Vagina (tissue), 2 donors: ENCODE data around the gene MATK. TPM values are rescaled to one million over a fixed set of nuclear protein-coding genes. Genes with fewer than 3 reads are reported as not detected.

Source experiments
- DNase-seq, 2 donors: peaks; one replicate each; pipeline ENCODE4 v3.0.0-alpha.2; 2017; ENCODE audit errors: extremely low spot score in 2 of 2
- H3K27ac ChIP-seq: fragments of 200-600 bp; sonication (generic); one replicate; pipeline ENCODE4 v1.5.1; 2019
- H3K27me3 ChIP-seq: fragments of 200-600 bp; sonication (generic); one replicate; pipeline ENCODE4 v1.5.1; 2019
- H3K36me3 ChIP-seq, 2 donors: fragments of 200-600 bp; sonication (generic); one replicate each; pipeline ENCODE4 v1.5.1; 2017 to 2019
- H3K4me1 ChIP-seq: fragments of 200-600 bp; sonication (generic); one replicate; pipeline ENCODE4 v1.5.1; 2019
- H3K4me3 ChIP-seq, 2 donors: fragments of 200-600 bp; sonication (generic); 1 replicate in 1 of 2; 2 replicates in 1 of 2; pipeline ENCODE4 v1.5.1; 2016 to 2019
- H3K9me3 ChIP-seq: fragments of 200-600 bp; sonication (generic); one replicate; pipeline ENCODE4 v1.5.1; 2019
- CTCF ChIP-seq, 3 experiments: fragments of 450-650 bp in 2 of 3; fragments of 200-600 bp in 1 of 3; sonication (generic) in 1 of 3; IDR thresholded peaks; one replicate each; pipeline ENCODE4 v1.5.1; 2017 to 2019; ENCODE audit warnings: antibody characterized with exemption in 3 of 3, mild to moderate bottlenecking in 2 of 3, moderate library complexity in 2 of 3
- POLR2A ChIP-seq, 2 donors: fragments of 450-650 bp; IDR thresholded peaks; one replicate each; pipeline ENCODE4 v1.6.1; 2017; ENCODE audit warnings: antibody characterized with exemption in 2 of 2, mild to moderate bottlenecking in 2 of 2, moderate library complexity in 2 of 2
- POLR2AphosphoS5 ChIP-seq, 2 donors: sonication (generic); formaldehyde crosslinking; IDR thresholded peaks; one replicate each; pipeline ENCODE4 v1.9.0; 2017; ENCODE audit warnings: antibody characterized with exemption in 2 of 2, mild to moderate bottlenecking in 2 of 2, low read depth in 1 of 2; ENCODE audit not compliant: insufficient read depth in 1 of 2
- intact Hi-C: fragments of 100-400 bp; cut with DNase I; formaldehyde crosslinking; loops from one replicate; pipeline ENCODE4 v1.15.1; 2023
- total RNA-seq: library from RNA; depleted of rRNA; stranded (reverse); fragments of >200 nt; gene quantifications from one replicate; pipeline ENCODE4 v1.2.3, GENCODE V29; 2016

Gene MATK
- total RNA-seq, 1 donor from 2014 or later = 1.2 TPM

GRCh38 chr19:3803986-3804385 is 17.8 kb upstream of the MATK start:
- intact Hi-C loops = no loop called here
- TF ChIP-seq CTCF (IDR thresholded peaks at IDR 0.05) = no peak
- TF ChIP-seq POLR2AphosphoS5 (IDR thresholded peaks at IDR 0.05; ENCODE audit: insufficient read depth in 1 of 2, low read depth in 1 of 2) = no peak
- no peak for TF ChIP-seq POLR2A (IDR thresholded peaks at IDR 0.05)
- Histone ChIP-seq H3K4me3 (no peak overlapping the region), H3K36me3 (no peaks in the 10 kb centered on the region), H3K27ac (no peak overlapping the region), H3K27me3 (no peaks in the 10 kb centered on the region), H3K9me3 (no peaks in the 10 kb centered on the region), H3K4me1 (peaks cover 12% of the 10 kb centered on the region)
- no peak for DNase-seq

- Histone ChIP-seq H3K36me3 (no peaks in the 10 kb centered on the region), H3K27me3 (no peaks in the 10 kb centered on the region), H3K4me3 (no peak overlapping the region), H3K9me3 (no peaks in the 10 kb centered on the region), H3K4me1 (peaks cover 12% of the 10 kb centered on the region), H3K27ac (no peak overlapping the region)
- no peak for TF ChIP-seq POLR2A (IDR thresholded peaks at IDR 0.05)
- no peak for TF ChIP-seq POLR2AphosphoS5 (IDR thresholded peaks at IDR 0.05; ENCODE audit: insufficient read depth in 1 of 2, low read depth in 1 of 2)
- no peak for TF ChIP-seq CTCF (IDR thresholded peaks at IDR 0.05)
- DNase-seq = no peak
- intact Hi-C loops = no loop called here
These were observed 17.1 kb upstream of the MATK start for GRCh38 chr19:3803114-3803888.

- TF ChIP-seq CTCF (IDR thresholded peaks at IDR 0.05) (no peak), POLR2AphosphoS5 (IDR thresholded peaks at IDR 0.05; ENCODE audit: insufficient read depth in 1 of 2, low read depth in 1 of 2) (peak in 1 of 2 donors; percentile 18)
- H3K4me3 ChIP-seq = peak overlapping the region in 1 of 2 donors; percentile 6
- no peak for DNase-seq
- H3K36me3 ChIP-seq = no peaks in the 10 kb centered on the region
- no peak overlapping the region for H3K27ac ChIP-seq
- intact Hi-C loops = no loop called here
- H3K27me3 ChIP-seq = no peaks in the 10 kb centered on the region
- H3K9me3 ChIP-seq = no peaks in the 10 kb centered on the region
- peaks cover 12% of the 10 kb centered on the region for H3K4me1 ChIP-seq
These were observed 15.4 kb upstream of the MATK start for GRCh38 chr19:3801412-3802096.

GRCh38 chr19:3800996-3801395 is 14.8 kb upstream of the MATK start:
- no peak for DNase-seq
- TF ChIP-seq CTCF (IDR thresholded peaks at IDR 0.05) (no peak), POLR2A (IDR thresholded peaks at IDR 0.05) (no peak), POLR2AphosphoS5 (IDR thresholded peaks at IDR 0.05; ENCODE audit: insufficient read depth in 1 of 2, low read depth in 1 of 2) (no peak)
- peak overlapping the region in 1 of 2 donors; percentile 6 for H3K4me3 ChIP-seq
- H3K9me3 ChIP-seq = no peaks in the 10 kb centered on the region
- peaks cover 12% of the 10 kb centered on the region for H3K4me1 ChIP-seq
- no peaks in the 10 kb centered on the region for H3K36me3 ChIP-seq
- H3K27me3 ChIP-seq = no peaks in the 10 kb centered on the region
- no peak overlapping the region for H3K27ac ChIP-seq
- intact Hi-C loops = no loop called here

DNA sequence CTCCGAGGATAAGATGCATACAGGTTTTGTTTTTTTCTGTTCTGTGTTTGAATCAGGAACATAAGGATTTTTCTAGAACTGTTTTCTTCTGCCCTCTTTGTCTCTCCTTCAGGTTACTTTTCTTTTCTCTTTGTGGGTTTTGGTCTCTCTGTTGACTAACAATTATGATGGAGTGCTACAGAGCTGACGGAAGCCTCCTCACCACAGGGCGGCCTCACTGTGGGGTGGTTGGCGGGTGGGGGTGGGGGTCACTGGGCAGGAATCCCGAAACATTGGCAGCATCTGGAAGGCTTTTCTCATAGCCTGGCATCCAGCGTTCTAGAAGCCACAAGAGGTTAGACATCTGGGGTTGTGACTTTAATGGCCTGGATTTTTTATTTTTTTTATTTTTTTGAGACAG is 12.0 kb upstream of the MATK start:
- DNase-seq = no peak
- intact Hi-C loops = no loop called here
- no peaks in the 10 kb centered on the region for H3K36me3 ChIP-seq
- H3K9me3 ChIP-seq = no peaks in the 10 kb centered on the region
- no peak overlapping the region for H3K27ac ChIP-seq
- peaks cover 12% of the 10 kb centered on the region for H3K4me1 ChIP-seq
- no peak overlapping the region for H3K4me3 ChIP-seq
- TF ChIP-seq CTCF (IDR thresholded peaks at IDR 0.05) (no peak), POLR2AphosphoS5 (IDR thresholded peaks at IDR 0.05; ENCODE audit: insufficient read depth in 1 of 2, low read depth in 1 of 2) (no peak), POLR2A (IDR thresholded peaks at IDR 0.05) (no peak)
- H3K27me3 ChIP-seq = no peaks in the 10 kb centered on the region
